HepG2 (cell line): Measurements from ENCODE around the gene NME9. TPM values are rescaled to one million over a fixed set of nuclear protein-coding genes. Genes with fewer than 3 reads are reported as not detected.

Experiments
- ATAC-seq: fragments of 200-7000 bp; cut with Tn5 transposase; 3 replicates; pipeline ENCODE4 v1.9.1; 2020; ENCODE audit warnings: mild to moderate bottlenecking, moderate library complexity
- BruUV-seq: library from RNA; stranded (reverse); fragments of 400-500 nt; replicated peaks from 2 replicates; lab custom pipeline; 2021; lab: Mats Ljungman, UMichigan
- CTCF ChIA-PET: fragments of 300-600 bp; formaldehyde crosslinking; extraction: SDS; loops from one replicate; lab custom pipeline; 2021; ENCODE audit warnings: low total read pairs, inconsistent platforms, low intra/inter-chr PET ratio; lab: Yijun Ruan, JAX
- POLR2A ChIA-PET: fragments of 350-600 bp; sonication (Branson Sonifier 250); formaldehyde crosslinking; loops from one replicate; lab custom pipeline; 2020; ENCODE audit warnings: antibody characterized with exemption, inconsistent platforms; lab: Yijun Ruan, JAX
- DNase-seq: peaks from one replicate; pipeline ENCODE4 v3.0.0-alpha.2; 2015; ENCODE audit warnings: low spot score
- FAIRE-seq: peaks from 3 replicates; lab custom pipeline; 2011; peaks lifted over from hg19 to GRCh38; lab: Jason Lieb, UNC
- H2AFZ ChIP-seq: one replicate; pipeline ENCODE4 v1.6.1; 2011; ENCODE audit warnings: low read length, inconsistent platforms
- H3K27ac ChIP-seq: fragments of 300-600 bp; 3 replicates; pipeline ENCODE4 v1.8.0; 2011; ENCODE audit warnings: mixed run types, mild to moderate bottlenecking, mixed read lengths, low read length, inconsistent platforms; ENCODE audit not compliant: insufficient read depth; ENCODE audit errors: extremely low read length
- H3K27me3 ChIP-seq, 2 experiments: fragments of 200-600 bp in 1 of 2; 2 replicates in 1 of 2; 3 replicates in 1 of 2; pipeline versions ENCODE4 v1.6.0 to v1.8.0; 2011; ENCODE audit warnings: low read length in 2 of 2, mild to moderate bottlenecking in 2 of 2, moderate library complexity in 2 of 2, inconsistent platforms in 1 of 2; ENCODE audit not compliant: insufficient read depth in 2 of 2, control insufficient read depth in 1 of 2
- H3K36me3 ChIP-seq, 2 experiments: fragments of 200-600 bp in 1 of 2; replicated peaks in 1 of 2; 2 replicates in 1 of 2; 3 replicates in 1 of 2; pipeline versions ENCODE4 v1.5.1 to v1.8.0; 2011; ENCODE audit warnings: low read length in 2 of 2, inconsistent platforms in 1 of 2; ENCODE audit not compliant: insufficient read depth in 2 of 2, control insufficient read depth in 1 of 2
- H3K4me1 ChIP-seq: 2 replicates; pipeline ENCODE4 v1.5.1; 2012; ENCODE audit warnings: low read length, inconsistent platforms; ENCODE audit not compliant: insufficient read depth
- H3K4me2 ChIP-seq: 2 replicates; pipeline ENCODE4 v1.6.0; 2011; ENCODE audit warnings: low read depth, low read length, inconsistent platforms
- H3K4me3 ChIP-seq, 3 experiments: fragments of 200-600 bp in 1 of 3; sonication (generic), shearing (Covaris generic) in 1 of 3; replicated peaks in 1 of 3; 2 replicates each; pipeline ENCODE4 v1.5.1; 2011 to 2016; ENCODE audit warnings: low read length in 3 of 3, inconsistent platforms in 2 of 3, low read depth in 2 of 3, mild to moderate bottlenecking in 2 of 3, control low read depth in 1 of 3, mixed read lengths in 1 of 3; ENCODE audit not compliant: insufficient read depth in 1 of 3
- H3K79me2 ChIP-seq: one replicate; pipeline ENCODE4 v1.6.1; 2011; ENCODE audit warnings: low read length, inconsistent platforms; ENCODE audit not compliant: insufficient read depth
- H3K9ac ChIP-seq: 2 replicates; pipeline ENCODE4 v1.6.0; 2011; ENCODE audit warnings: mild to moderate bottlenecking, low read depth, low read length, inconsistent platforms; ENCODE audit not compliant: insufficient read depth
- H3K9me3 ChIP-seq: 2 replicates; pipeline ENCODE4 v1.5.1; 2012; ENCODE audit warnings: mild to moderate bottlenecking, low read length
- H4K20me1 ChIP-seq: 2 replicates; pipeline ENCODE4 v1.6.0; 2011; ENCODE audit warnings: inconsistent platforms, mild to moderate bottlenecking, low read length, moderate library complexity; ENCODE audit not compliant: insufficient read depth
- ATF4 ChIP-seq, 2 experiments: fragments of 450-650 bp in 1 of 2; sonication (generic) in 1 of 2; formaldehyde crosslinking; IDR thresholded peaks; 2 replicates each; pipeline versions ENCODE4 v1.5.0 to v1.8.0; 2020 to 2022; ENCODE audit warnings: mild to moderate bottlenecking in 1 of 2, missing genetic modification reagents in 1 of 2
- CCDC6 ChIP-seq: sonication (generic); formaldehyde crosslinking; IDR thresholded peaks from 2 replicates; pipeline ENCODE4 v1.8.1; 2022; ENCODE audit warnings: mild to moderate bottlenecking, missing genetic modification reagents, moderate library complexity
- GMEB1 ChIP-seq: sonication (generic); formaldehyde crosslinking; IDR thresholded peaks from 2 replicates; pipeline ENCODE4 v1.5.1; 2020; ENCODE audit warnings: missing genetic modification reagents, mild to moderate bottlenecking, borderline replicate concordance
- GRHL1 ChIP-seq: sonication (generic); formaldehyde crosslinking; conservative IDR thresholded peaks from 2 replicates; pipeline ENCODE4 v1.8.0; 2022; ENCODE audit warnings: missing genetic modification reagents
- JUND ChIP-seq: sonication (generic); formaldehyde crosslinking; IDR thresholded peaks from 2 replicates; pipeline ENCODE4 v1.8.0; 2022; ENCODE audit warnings: mild to moderate bottlenecking, missing genetic modification reagents
- SNAPC2 ChIP-seq: sonication (generic); formaldehyde crosslinking; IDR thresholded peaks from 2 replicates; pipeline ENCODE4 v1.8.1; 2022; ENCODE audit warnings: mild to moderate bottlenecking, missing genetic modification reagents
- ZFP37 ChIP-seq: sonication (generic); formaldehyde crosslinking; IDR thresholded peaks from 2 replicates; pipeline ENCODE4 v1.4.0; 2020; ENCODE audit warnings: missing genetic modification reagents, borderline replicate concordance
- ZMAT5 ChIP-seq: sonication (generic); formaldehyde crosslinking; IDR thresholded peaks from 2 replicates; pipeline ENCODE4 v1.5.0; 2020; ENCODE audit warnings: mild to moderate bottlenecking, low read depth, missing genetic modification reagents, borderline replicate concordance
- ZNF350 ChIP-seq: sonication (generic); formaldehyde crosslinking; IDR thresholded peaks from 2 replicates; pipeline ENCODE4 v1.4.0; 2020; ENCODE audit warnings: mild to moderate bottlenecking, low read depth, missing genetic modification reagents, borderline replicate concordance
- ZNF503 ChIP-seq: sonication (generic); formaldehyde crosslinking; IDR thresholded peaks from 2 replicates; pipeline ENCODE4 v1.4.0; 2020; ENCODE audit warnings: missing genetic modification reagents
- ZNF788 ChIP-seq: sonication (generic); formaldehyde crosslinking; IDR thresholded peaks from 2 replicates; pipeline ENCODE4 v1.5.0; 2020; ENCODE audit warnings: mild to moderate bottlenecking, missing genetic modification reagents, borderline replicate concordance
- ZSCAN12 ChIP-seq: sonication (generic); formaldehyde crosslinking; IDR thresholded peaks from 2 replicates; pipeline ENCODE4 v1.9.0; 2021; ENCODE audit warnings: mild to moderate bottlenecking, missing genetic modification reagents
- WGBS: methylation state at CpG from one replicate; pipeline ENCODE4 v1.1.6; 2017; ENCODE audit warnings: low lambda C conversion rate; 5-methylcytosine and 5-hydroxymethylcytosine counted together
- in situ Hi-C: cut with HindIII; loops from 2 replicates; pipeline ENCODE4 v1.10.0; 2017; ENCODE audit warnings: low pct_unique_long_range_greater_than_20kb; ENCODE audit not compliant: extremely low pct_ligation_motif_present
- intact Hi-C: fragments of 100-400 bp; cut with micrococcal nuclease; formaldehyde crosslinking; loops from one replicate; pipeline ENCODE4 v1.10.0; 2022; ENCODE audit not compliant: unreplicated experiment
- polyA plus RNA-seq, 8 experiments: library from polyadenylated mRNA; depleted of rRNA in 3 of 8; stranded (reverse) in 7 of 8; unstranded in 1 of 8; fragments of >200 nt; fragmentation: Illumina TruSeq in 4 of 8; extraction: Trizol in 4 of 8; gene quantifications; 2 replicates each; pipeline versions ENCODE4 v1.2.1 to v1.2.3, GENCODE V29; 2011 to 2016; ENCODE audit warnings: low read depth in 4 of 8, missing spikeins in 1 of 8, mixed read lengths in 1 of 8; ENCODE audit not compliant: insufficient read depth in 1 of 8
- total RNA-seq, 5 experiments: library from RNA; depleted of rRNA; stranded (reverse); fragments of >200 nt; fragmentation: Illumina TruSeq; extraction: Trizol; gene quantifications; 2 replicates each; pipeline ENCODE4 v1.2.3, GENCODE V29; 2016; ENCODE audit warnings: low read depth in 1 of 5

The NME9 gene
- total and polyA plus RNA-seq, 2 of the 13 experiments (the other 11 are each of a cell fraction or from before 2014, with no cell fraction given): not detected

GRCh38 chr3:138253609-138254008 lies 76.0 kb downstream of the NME9 start:
- in situ Hi-C loops: no loop called here
- H3K27ac ChIP-seq: no peak overlapping the region
- DNase-seq (no peak), FAIRE-seq (no peak), ATAC-seq (no peak)
- H3K36me3 ChIP-seq: peaks cover 0 to 2% of the 10 kb centered on the region in 2 experiments; a peak in 1 of 5 replicates
- no peak overlapping the region for H2AFZ ChIP-seq
- no peak overlapping the region for H3K9ac ChIP-seq
- no peaks in the 10 kb centered on the region for H3K79me2 ChIP-seq
- no peak overlapping the region for H3K4me2 ChIP-seq
- CTCF ChIA-PET: no interaction called here
- POLR2A ChIA-PET: no interaction called here
- no peaks in the 10 kb centered on the region for H4K20me1 ChIP-seq
- WGBS: 96% methylated on average over 1 of the region's 1 CpG
- intact Hi-C loops: no loop called here
- BruUV-seq: no TSS peak
- no peaks in the 10 kb centered on the region for H3K27me3 ChIP-seq
- H3K4me3 ChIP-seq: no peak overlapping the region
- no peak for TF ChIP-seq ZMAT5
- no peak for TF ChIP-seq CCDC6 (CRISPR knock-in tag)
- no peak for TF ChIP-seq ZNF350 (CRISPR knock-in tag)
- no peak for TF ChIP-seq ZNF788 (CRISPR knock-in tag)
- TF ChIP-seq ATF4 (CRISPR knock-in tag; IDR thresholded peaks at IDR 0.05): no peak
- TF ChIP-seq SNAPC2 (CRISPR knock-in tag): no peak
- no peak for TF ChIP-seq JUND (CRISPR knock-in tag)
- no peak for TF ChIP-seq ZNF503 (CRISPR knock-in tag)
- no peak for TF ChIP-seq ZSCAN12 (CRISPR knock-in tag)
- TF ChIP-seq ZFP37 (CRISPR knock-in tag): no peak
- TF ChIP-seq GMEB1 (CRISPR knock-in tag): no peak
- no peak for TF ChIP-seq GRHL1 (CRISPR knock-in tag)
- H3K4me1 ChIP-seq: no peaks in the 10 kb centered on the region
- no peaks in the 10 kb centered on the region for H3K9me3 ChIP-seq
